Measurements from ENCODE around the gene GPR63.

GPR63 gene

DNA sequence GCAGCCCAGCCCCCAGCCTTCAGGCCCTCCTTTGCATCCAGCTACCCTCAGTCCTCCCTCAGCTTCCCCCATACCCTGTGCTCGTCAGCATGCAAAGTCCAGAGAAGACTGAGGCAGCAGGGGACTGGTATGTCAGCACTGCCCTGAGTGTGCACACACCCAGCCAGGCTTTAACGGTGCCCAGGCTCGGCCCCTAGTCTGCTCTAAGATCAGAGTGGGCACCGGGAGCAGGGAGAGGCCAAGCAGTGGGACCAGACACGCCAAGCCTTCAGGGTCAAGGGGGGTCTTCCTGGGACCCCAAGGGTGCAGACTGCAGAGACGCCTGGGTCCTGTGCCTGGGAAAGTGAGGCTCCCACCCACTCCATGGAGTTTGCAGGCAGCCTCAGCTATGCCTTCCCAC, 74.7 kb downstream of the GPR63 start:
- DNase-seq (ENCODE audit: extremely low read depth, low read depth), result no peak
- TF ChIP-seq, protein P1, sequence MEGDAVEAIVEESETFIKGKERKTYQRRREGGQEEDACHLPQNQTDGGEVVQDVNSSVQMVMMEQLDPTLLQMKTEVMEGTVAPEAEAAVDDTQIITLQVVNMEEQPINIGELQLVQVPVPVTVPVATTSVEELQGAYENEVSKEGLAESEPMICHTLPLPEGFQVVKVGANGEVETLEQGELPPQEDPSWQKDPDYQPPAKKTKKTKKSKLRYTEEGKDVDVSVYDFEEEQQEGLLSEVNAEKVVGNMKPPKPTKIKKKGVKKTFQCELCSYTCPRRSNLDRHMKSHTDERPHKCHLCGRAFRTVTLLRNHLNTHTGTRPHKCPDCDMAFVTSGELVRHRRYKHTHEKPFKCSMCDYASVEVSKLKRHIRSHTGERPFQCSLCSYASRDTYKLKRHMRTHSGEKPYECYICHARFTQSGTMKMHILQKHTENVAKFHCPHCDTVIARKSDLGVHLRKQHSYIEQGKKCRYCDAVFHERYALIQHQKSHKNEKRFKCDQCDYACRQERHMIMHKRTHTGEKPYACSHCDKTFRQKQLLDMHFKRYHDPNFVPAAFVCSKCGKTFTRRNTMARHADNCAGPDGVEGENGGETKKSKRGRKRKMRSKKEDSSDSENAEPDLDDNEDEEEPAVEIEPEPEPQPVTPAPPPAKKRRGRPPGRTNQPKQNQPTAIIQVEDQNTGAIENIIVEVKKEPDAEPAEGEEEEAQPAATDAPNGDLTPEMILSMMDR (IDR thresholded peaks at IDR 0.05; ENCODE audit: low read depth, low read length), result no peak

DNA sequence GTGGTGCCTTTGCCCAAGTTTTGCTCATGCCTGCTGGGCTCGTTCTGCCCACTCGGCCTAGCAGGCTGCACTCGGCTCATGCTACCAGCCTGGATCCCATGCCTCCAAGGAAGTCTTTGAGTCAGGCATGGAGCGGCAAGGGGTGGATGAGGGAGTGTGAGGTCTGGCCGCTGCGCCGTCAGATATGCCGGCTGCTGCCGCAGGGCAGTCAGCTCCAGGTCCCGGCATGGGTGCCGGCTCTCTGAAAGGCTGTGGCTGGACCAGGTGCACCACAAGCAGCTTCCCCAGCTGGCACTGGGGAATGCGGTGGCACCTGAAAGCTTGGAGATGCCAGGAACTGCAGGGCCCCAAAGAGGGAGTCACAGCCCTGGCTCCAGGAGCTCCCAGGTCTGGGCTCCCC, 75.5 kb downstream of the GPR63 start:
- no peak for DNase-seq (ENCODE audit: extremely low read depth, low read depth)
- TF ChIP-seq, protein P1 (IDR thresholded peaks at IDR 0.05; ENCODE audit: low read depth, low read length), result no peak

DNA sequence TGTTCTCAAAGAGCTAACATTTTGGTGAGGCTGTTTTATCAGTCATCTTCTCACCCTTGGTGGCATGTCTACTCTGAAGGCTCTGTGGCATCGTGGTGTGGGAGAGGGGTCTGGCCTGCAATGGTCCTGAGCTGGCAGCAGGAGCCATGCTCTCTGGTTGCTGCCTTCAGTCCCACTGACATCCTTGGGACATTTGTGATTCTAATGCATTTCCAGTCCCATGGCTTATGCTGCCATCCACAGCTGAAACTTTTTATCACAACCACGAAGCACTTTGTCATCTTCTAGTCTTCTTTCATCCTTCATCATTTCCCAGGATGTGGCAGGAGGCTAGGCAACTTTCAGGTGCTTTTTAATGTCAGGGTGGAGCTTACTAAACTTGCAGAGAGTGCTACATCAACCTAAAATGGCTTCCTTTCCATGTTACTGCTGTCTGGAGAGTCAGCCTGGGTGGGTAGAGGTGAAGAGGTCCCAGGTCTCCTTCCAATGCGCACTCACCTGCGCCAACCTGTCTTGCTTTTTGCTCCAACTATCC, 77.1 kb downstream of the GPR63 start:
- TF ChIP-seq, protein P1 (IDR thresholded peaks at IDR 0.05; ENCODE audit: low read depth, low read length), result no peak
- DNase-seq (ENCODE audit: extremely low read depth, low read depth), result no peak

DNA sequence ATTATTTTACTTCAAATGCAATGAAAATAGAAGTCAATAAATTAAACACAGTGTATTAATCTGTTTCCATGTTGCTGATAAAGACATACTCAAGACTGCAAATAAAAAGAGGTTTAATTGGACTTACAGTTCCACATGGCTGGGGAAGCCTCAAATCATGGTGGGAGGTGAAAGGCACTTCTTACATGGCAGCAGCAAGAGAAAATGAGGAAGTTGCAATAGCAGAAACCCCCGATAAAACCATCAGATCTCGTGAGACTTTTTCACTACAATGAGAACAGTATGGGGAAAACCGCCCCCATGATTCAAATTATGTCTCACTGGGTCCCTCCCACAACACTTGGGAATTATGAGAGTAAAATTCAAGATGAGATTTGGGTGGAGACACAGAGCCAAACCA, 82.2 kb downstream of the GPR63 start:
- TF ChIP-seq, protein P1 (IDR thresholded peaks at IDR 0.05; ENCODE audit: low read depth, low read length), result no peak

DNA sequence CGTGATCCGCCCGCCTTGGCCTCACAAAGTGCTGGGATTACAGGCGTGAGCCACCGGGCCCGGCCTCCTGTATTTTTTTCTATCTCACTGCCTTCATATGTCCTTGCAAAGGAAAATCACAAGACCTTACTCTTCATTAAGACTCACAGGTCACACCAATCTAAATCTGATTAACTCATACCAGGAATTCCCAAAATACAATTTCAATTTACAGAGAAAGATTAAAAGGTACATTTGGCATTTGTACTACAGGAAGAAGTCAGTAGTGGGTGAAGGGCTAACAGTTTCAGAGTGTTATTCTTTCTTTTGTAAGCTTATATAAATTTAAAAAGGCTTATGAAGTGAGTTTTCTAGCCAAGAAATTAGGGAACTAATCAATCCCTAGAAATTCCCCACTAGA, 87.4 kb downstream of the GPR63 start:
- TF ChIP-seq, protein P1 (IDR thresholded peaks at IDR 0.05; ENCODE audit: low read depth, low read length), result no peak
- DNase-seq (ENCODE audit: extremely low read depth, low read depth), result no peak

More for the DNA sequence above, 82.2 kb downstream of the GPR63 start:
- DNase-seq (ENCODE audit: extremely low read depth, low read depth), result no peak
